Fibroblast of villous mesenchyme (primary cell): ENCODE data around the gene LRSAM1. TPM values are rescaled to one million over a fixed set of nuclear protein-coding genes. Genes with fewer than 3 reads are reported as not detected.

Experiments used
- DNase-seq: peaks from one replicate; pipeline ENCODE4 v3.0.0-alpha.2; 2010; ENCODE audit warnings: low read depth
- H3K4me3 ChIP-seq: 2 replicates; pipeline ENCODE4 v1.5.1; 2011; ENCODE audit warnings: low read depth, mild to moderate bottlenecking, low read length
- total RNA-seq: library from RNA; depleted of rRNA; stranded (reverse); fragments of >200 nt; gene quantifications from 2 replicates; pipeline ENCODE4 v1.2.3, GENCODE V29; 2012
- TF ChIP-seq, protein P1 (sequence below): IDR thresholded peaks from 2 replicates; pipeline ENCODE4 v1.5.1; 2012; ENCODE audit warnings: low read depth, mild to moderate bottlenecking, low read length; ENCODE audit not compliant: insufficient read depth

LRSAM1 gene
- total RNA-seq, 1 donor, result 12.5 TPM

- TF ChIP-seq, protein P1, sequence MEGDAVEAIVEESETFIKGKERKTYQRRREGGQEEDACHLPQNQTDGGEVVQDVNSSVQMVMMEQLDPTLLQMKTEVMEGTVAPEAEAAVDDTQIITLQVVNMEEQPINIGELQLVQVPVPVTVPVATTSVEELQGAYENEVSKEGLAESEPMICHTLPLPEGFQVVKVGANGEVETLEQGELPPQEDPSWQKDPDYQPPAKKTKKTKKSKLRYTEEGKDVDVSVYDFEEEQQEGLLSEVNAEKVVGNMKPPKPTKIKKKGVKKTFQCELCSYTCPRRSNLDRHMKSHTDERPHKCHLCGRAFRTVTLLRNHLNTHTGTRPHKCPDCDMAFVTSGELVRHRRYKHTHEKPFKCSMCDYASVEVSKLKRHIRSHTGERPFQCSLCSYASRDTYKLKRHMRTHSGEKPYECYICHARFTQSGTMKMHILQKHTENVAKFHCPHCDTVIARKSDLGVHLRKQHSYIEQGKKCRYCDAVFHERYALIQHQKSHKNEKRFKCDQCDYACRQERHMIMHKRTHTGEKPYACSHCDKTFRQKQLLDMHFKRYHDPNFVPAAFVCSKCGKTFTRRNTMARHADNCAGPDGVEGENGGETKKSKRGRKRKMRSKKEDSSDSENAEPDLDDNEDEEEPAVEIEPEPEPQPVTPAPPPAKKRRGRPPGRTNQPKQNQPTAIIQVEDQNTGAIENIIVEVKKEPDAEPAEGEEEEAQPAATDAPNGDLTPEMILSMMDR, result no peak
- DNase-seq, result peak; percentile 72
- H3K4me3 ChIP-seq, result no peak overlapping the region
Observed at GRCh38 chr9:127538849-127539258, 87.5 kb downstream of the LRSAM1 start.

GRCh38 chr9:127539259-127539981, 88.1 kb downstream of the LRSAM1 start:
- peak; percentile 77 for DNase-seq
- TF ChIP-seq, protein P1, result no peak
- H3K4me3 ChIP-seq, result no peak overlapping the region

DNA sequence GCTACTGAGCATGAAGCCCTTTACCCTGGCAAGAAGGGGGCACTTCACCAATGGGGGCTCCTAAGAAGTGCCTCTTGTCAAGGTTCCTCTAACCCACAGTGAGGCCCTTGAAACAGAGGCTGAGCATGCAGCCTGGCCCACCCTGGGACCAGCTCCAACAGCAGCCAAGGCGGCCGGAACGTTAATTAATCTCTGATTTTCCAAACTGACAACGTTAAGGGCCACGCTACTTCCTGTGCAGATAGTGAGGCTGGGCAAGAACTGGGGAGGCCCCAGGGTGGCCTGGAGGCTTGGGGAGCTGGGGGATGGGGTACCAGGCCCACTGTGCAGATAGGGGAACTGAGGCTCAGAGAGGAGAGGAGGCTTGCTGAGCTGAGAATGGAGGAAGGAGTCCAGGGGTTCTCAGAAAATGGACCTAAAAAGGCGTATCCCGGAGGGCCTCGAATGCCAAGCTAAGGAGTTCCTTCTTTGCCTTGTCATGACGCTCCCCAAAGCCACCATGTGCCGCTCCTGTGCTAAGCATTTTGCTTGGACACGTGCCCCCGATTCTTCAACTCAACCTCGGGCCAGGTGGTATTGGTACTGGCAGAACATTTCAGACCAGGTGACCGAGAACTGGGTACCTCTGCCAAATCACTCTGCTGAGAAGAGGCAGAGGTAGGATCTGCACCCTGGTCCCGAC, 88.8 kb downstream of the LRSAM1 start:
- TF ChIP-seq, protein P1, result no peak
- H3K4me3 ChIP-seq, result no peak overlapping the region
- DNase-seq, result no peak

DNA sequence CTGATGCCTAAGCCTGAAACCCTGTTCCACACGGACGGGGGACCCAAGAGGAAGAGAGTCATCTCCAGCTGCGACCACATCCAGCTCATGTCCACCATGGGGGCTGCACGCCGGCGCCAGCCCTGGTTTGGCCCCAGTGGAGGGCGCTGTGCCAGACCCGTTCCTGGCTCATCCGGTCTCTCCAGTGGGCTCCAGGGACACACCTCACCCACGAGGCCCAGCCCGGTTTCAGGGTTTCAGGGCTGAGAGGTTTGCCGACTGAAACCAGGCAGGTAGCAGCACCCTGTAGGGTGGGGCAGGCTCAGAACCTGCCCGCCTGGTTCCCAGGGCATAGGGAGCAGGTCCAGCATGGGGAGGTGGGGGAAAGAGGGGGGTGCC, 89.3 kb downstream of the LRSAM1 start:
- no peak overlapping the region for H3K4me3 ChIP-seq

DNA sequence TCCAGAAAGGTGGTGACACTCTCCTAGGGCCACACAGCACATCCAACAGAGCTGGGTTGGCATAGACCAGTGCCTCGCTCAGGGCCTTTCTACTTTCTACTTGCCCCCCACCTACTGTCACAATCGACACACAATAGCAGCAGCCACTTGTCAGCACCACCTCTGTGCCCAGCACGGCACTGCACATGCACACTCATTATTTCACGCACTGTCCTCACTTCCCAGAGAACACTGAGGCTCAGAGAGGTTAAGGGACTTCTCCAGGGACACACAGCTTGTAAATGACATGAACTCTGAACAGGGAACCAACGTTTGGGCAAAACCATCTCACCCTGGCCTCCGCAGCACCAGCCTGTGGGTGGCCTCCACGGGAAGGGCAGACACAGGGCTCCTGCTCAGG, 89.9 kb downstream of the LRSAM1 start:
- no peak for DNase-seq
- no peak overlapping the region for H3K4me3 ChIP-seq
- TF ChIP-seq, protein P1, result no peak

More for the DNA sequence above, 89.3 kb downstream of the LRSAM1 start:
- TF ChIP-seq, protein P1, result no peak
- DNase-seq, result no peak

- H3K4me3 ChIP-seq, result no peak overlapping the region
- peak; percentile 55 for DNase-seq
- TF ChIP-seq, protein P1, result no peak
Observed at GRCh38 chr9:127541865-127542264, 90.6 kb downstream of the LRSAM1 start.

DNA sequence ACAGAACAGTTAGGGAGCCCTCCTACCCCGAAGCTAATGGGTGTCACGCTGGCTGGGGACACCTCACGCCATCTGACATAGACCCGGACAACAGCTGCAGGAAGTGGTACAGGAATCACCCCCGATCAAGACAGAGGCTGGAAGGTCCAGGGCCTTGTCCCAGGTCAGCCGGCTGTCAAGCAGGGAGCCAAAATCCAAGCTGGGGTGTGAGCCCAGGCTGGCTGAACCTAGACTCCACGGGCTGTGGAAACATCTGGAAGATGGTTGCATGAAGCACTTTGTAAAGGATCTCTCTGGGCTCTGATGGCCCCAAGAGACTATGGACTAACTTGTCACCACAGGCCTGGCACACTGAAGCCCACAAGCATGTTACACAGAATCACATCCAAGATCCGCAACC, 91.9 kb downstream of the LRSAM1 start:
- H3K4me3 ChIP-seq, result no peak overlapping the region
- no peak for DNase-seq
- TF ChIP-seq, protein P1, result no peak
